Measurements from ENCODE around the gene PAPOLG.

Gene PAPOLG

GRCh38 chr2:60756097-60757087 lies at the start of gene PAPOLG:
Gene PAPOLG, plus strand, starts transcription at chr2:60756268. Its CDS starts 211 bp downstream, at chr2:60756479.
- in situ Hi-C loops (cut with HindIII; ENCODE audit: low pct_ligation_motif_present, low sequenced_read_pairs): no loop called here

DNA sequence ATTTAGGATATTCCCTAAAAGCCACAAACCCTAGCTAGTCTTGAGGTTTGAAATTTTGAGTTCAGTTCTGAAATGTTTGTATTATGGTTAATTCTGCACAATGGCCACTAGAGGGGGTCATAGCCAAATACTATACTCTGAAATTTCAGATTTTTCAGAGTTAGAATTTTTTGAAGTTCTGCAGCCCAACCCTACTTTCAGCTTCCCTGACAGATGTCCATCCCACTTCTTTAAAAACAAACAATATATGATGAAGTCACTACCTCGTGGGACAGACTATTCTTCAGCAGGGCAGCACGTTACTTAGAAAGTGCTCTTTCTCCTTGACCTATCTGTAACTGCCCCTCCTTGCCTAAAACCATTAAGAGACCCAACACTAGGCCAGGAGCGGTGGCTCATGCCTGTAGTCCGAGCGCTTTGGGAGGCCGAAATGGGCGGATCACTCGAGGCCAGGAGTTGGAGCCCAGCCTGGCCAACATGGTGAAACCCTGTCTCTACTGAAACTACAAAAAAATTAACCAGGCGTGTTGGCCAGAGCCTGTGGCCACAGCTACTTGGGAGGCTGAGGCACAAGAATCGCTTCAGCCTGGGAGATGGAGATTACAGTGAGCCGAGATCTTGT lies 48.2 kb upstream of the PAPOLG start:
- H3K27me3 ChIP-seq (replicated peaks): no peaks in the 10 kb centered on the region
- no peak overlapping the region for H3K27ac ChIP-seq
- H3K4me3 ChIP-seq (ENCODE audit: low read depth, low read length): no peak overlapping the region
- in situ Hi-C loops (cut with HindIII; ENCODE audit: low pct_ligation_motif_present, low sequenced_read_pairs): no loop called here
- no peak for DNase-seq
- TF ChIP-seq, protein P1, sequence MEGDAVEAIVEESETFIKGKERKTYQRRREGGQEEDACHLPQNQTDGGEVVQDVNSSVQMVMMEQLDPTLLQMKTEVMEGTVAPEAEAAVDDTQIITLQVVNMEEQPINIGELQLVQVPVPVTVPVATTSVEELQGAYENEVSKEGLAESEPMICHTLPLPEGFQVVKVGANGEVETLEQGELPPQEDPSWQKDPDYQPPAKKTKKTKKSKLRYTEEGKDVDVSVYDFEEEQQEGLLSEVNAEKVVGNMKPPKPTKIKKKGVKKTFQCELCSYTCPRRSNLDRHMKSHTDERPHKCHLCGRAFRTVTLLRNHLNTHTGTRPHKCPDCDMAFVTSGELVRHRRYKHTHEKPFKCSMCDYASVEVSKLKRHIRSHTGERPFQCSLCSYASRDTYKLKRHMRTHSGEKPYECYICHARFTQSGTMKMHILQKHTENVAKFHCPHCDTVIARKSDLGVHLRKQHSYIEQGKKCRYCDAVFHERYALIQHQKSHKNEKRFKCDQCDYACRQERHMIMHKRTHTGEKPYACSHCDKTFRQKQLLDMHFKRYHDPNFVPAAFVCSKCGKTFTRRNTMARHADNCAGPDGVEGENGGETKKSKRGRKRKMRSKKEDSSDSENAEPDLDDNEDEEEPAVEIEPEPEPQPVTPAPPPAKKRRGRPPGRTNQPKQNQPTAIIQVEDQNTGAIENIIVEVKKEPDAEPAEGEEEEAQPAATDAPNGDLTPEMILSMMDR (IDR thresholded peaks at IDR 0.05; ENCODE audit: low read depth, low read length, missing control alignments): peak; percentile 50
- no peaks in the 10 kb centered on the region for H3K36me3 ChIP-seq (replicated peaks)

More at GRCh38 chr2:60756097-60757087, at the start of gene PAPOLG:
- TF ChIP-seq, protein P1 (IDR thresholded peaks at IDR 0.05; ENCODE audit: low read depth, low read length, missing control alignments): no peak
- Histone ChIP-seq H3K36me3 (replicated peaks) (peaks cover 7% of the 10 kb centered on the region), H3K27me3 (replicated peaks) (no peaks in the 10 kb centered on the region), H3K27ac (peak within 1 kb of the TSS; percentile 48), H3K4me3 (ENCODE audit: low read depth, low read length) (peak within 1 kb of the TSS; percentile 98)
- peak; percentile 94 for DNase-seq

DNA sequence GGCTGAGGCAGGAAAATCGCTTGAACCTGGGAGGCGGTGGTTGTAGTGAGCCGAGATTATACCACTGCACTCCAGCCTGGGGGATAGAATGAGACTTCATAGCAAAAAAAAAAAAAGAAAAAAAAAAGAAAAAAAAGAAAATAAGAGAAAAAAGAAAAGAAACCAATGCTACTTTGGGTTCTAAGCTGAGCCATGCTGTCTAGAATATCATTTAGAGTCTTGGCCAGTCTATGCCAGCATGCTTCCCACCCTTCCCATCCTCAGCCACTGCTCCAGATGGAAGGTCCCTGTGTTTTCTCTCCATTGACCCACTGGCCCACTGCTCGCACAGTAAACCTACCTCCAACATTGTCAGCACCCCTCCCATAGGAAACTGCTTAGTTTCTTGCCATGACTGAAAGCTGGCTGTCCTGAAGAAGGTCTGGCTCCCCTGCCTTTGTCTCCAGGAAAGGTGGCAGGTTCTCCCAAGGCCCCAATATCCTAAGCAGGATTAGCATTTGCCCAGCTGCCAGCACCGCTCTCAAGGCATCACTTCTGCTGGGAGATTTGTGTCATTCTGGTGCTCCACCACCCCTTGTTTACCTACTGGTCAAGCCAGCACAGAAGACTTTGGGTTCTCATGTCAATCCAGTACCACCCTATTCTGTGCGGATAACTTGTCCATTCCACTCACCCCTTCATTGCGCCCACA lies 47.3 kb upstream of the PAPOLG start:
- DNase-seq: no peak
- Histone ChIP-seq H3K4me3 (ENCODE audit: low read depth, low read length) (no peak overlapping the region), H3K27ac (no peak overlapping the region), H3K27me3 (replicated peaks) (no peaks in the 10 kb centered on the region), H3K36me3 (replicated peaks) (no peaks in the 10 kb centered on the region)
- in situ Hi-C loops (cut with HindIII; ENCODE audit: low pct_ligation_motif_present, low sequenced_read_pairs): no loop called here
- TF ChIP-seq, protein P1 (IDR thresholded peaks at IDR 0.05; ENCODE audit: low read depth, low read length, missing control alignments): no peak

GRCh38 chr2:60710707-60711106 lies 45.4 kb upstream of the PAPOLG start:
- H3K36me3 ChIP-seq (replicated peaks): no peaks in the 10 kb centered on the region
- H3K4me3 ChIP-seq (ENCODE audit: low read depth, low read length): no peak overlapping the region
- DNase-seq: peak; percentile 4
- H3K27ac ChIP-seq: no peak overlapping the region
- H3K27me3 ChIP-seq (replicated peaks): no peaks in the 10 kb centered on the region
- in situ Hi-C loops (cut with HindIII; ENCODE audit: low pct_ligation_motif_present, low sequenced_read_pairs): no loop called here
- TF ChIP-seq, protein P1 (IDR thresholded peaks at IDR 0.05; ENCODE audit: low read depth, low read length, missing control alignments): no peak

DNA sequence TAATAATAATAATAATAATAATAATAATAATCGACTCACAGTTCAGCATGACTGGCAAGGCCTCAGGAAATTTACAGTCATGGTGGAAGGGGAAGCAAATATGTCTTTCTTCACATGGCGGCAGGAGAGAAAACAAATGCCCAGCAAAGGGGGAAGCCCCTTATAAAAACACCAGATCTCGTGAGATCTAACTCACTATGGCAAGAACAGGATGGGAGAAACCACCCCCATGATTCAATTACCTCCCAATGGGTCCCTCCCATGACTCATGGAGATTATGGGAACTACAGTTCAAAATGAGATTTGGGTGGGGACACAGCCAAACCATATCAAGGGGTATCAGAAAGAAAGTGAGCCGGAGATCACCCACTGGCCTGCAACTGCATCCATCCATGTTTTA lies 40.5 kb upstream of the PAPOLG start:
- H3K27ac ChIP-seq: no peak overlapping the region
- in situ Hi-C loops (cut with HindIII; ENCODE audit: low pct_ligation_motif_present, low sequenced_read_pairs): no loop called here
- TF ChIP-seq, protein P1 (IDR thresholded peaks at IDR 0.05; ENCODE audit: low read depth, low read length, missing control alignments): no peak
- no peaks in the 10 kb centered on the region for H3K36me3 ChIP-seq (replicated peaks)
- no peak for DNase-seq
- no peak overlapping the region for H3K4me3 ChIP-seq (ENCODE audit: low read depth, low read length)
- H3K27me3 ChIP-seq (replicated peaks): no peaks in the 10 kb centered on the region

Data from brain microvascular endothelial cell (primary cell).